NOMO-1 (cell line): ENCODE results near the gene CIDEC.

Experiments
- DNase-seq, 2 experiments: peaks; one replicate each; lab custom pipeline; 2025; ENCODE audit not compliant: unreplicated experiment in 2 of 2; lab: John Stamatoyannopoulos, UW

The CIDEC gene

DNA sequence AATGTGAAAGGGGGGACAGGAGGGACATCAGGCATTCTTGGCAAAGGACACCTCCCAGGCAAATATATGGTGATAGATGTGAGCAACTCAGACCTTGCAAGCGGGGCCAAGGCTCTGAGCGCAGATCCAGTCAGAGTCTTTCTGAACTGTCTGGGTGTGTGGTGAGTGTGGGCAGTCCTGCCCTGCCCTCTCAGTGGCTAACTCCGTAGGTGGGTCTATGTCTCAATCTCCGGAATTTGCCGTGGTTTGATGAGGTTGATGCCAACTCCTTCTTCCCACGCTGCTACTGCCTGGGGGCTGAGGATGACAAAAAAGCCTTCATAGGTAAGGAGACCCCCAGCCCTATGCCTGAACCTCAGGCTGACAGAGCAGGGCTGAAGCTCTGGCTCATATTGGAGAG, 62.6 kb downstream of the CIDEC start:
- DNase-seq: no peak
